C4-2B (cell line): ENCODE measurements around the gene LMF2.

Experiments
- CTCF ChIP-seq: fragments of 450-650 bp; conservative IDR thresholded peaks from 2 replicates; pipeline ENCODE4 v1.5.1; 2017; ENCODE audit warnings: mild to moderate bottlenecking
- ZFX ChIP-seq: fragments of 450-650 bp; IDR thresholded peaks from 2 replicates; pipeline ENCODE4 v1.6.1; 2017

GRCh38 chr22:50516068-50516467 is 8.6 kb upstream of the LMF2 start:
- TF ChIP-seq CTCF (no peak), ZFX (no peak)
